ENCODE results near the gene CRYGD.

DNA sequence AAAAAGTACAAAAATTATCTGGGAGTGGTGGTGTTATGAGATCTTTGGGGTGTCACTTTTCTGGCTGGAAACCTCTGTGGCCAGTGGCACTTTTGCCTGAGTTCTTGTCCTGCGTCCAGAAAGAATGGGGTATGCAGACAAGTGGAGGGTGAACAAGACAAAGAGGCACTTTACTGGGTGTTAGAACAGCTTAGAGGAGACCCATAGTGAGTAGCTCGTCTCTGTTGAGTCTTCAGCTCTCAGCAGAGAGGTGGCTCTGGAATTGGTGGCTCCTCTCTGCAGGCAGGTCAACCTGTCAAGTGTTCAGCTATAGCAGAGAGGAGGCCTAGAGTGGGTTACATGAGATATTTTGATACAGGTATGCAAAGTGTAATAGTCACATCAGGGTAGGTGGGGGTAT lies 26.1 kb downstream of the CRYGD start:
- TF ChIP-seq, protein P1, sequence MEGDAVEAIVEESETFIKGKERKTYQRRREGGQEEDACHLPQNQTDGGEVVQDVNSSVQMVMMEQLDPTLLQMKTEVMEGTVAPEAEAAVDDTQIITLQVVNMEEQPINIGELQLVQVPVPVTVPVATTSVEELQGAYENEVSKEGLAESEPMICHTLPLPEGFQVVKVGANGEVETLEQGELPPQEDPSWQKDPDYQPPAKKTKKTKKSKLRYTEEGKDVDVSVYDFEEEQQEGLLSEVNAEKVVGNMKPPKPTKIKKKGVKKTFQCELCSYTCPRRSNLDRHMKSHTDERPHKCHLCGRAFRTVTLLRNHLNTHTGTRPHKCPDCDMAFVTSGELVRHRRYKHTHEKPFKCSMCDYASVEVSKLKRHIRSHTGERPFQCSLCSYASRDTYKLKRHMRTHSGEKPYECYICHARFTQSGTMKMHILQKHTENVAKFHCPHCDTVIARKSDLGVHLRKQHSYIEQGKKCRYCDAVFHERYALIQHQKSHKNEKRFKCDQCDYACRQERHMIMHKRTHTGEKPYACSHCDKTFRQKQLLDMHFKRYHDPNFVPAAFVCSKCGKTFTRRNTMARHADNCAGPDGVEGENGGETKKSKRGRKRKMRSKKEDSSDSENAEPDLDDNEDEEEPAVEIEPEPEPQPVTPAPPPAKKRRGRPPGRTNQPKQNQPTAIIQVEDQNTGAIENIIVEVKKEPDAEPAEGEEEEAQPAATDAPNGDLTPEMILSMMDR (IDR thresholded peaks at IDR 0.05) = no peak
- no peak for TF ChIP-seq POLR2A (IDR thresholded peaks at IDR 0.05)

Data from uterus (tissue), 2 donors.